GM18873 (cell line): Measurements from ENCODE around the gene TMC3.
"Not testable (repeated sequence)": the region's sequence is repeated elsewhere in the genome, so short reads cannot be mapped to it uniquely, and the experiment has no call there.

ENCODE experiments used
- ATAC-seq: cut with Tn5 transposase; IDR thresholded peaks from one replicate; pipeline ENCODE4 v1.9.1; 2021; ENCODE audit warnings: mild to moderate bottlenecking, moderate library complexity, moderate number of reproducible peaks; ENCODE audit not compliant: unreplicated experiment, low FRiP score

TMC3 gene

GRCh38 chr15:81348691-81349090, 25.3 kb downstream of the TMC3 start:
- not testable (repeated sequence) for ATAC-seq

GRCh38 chr15:81347910-81348309, 26.1 kb downstream of the TMC3 start:
- no peak for ATAC-seq

GRCh38 chr15:81346611-81347010, 27.4 kb downstream of the TMC3 start:
- ATAC-seq = no peak

- no peak for ATAC-seq
These were observed 30.6 kb downstream of the TMC3 start for GRCh38 chr15:81343371-81343770.

GRCh38 chr15:81341351-81341750, 32.7 kb downstream of the TMC3 start:
- ATAC-seq = no peak

- no peak for ATAC-seq
These were observed 34.2 kb downstream of the TMC3 start for GRCh38 chr15:81339851-81340250.

GRCh38 chr15:81339321-81339720, 34.7 kb downstream of the TMC3 start:
- no peak for ATAC-seq

- no peak for ATAC-seq
These were observed 35.6 kb downstream of the TMC3 start for GRCh38 chr15:81338170-81339007.

- no peak for ATAC-seq
These were observed 36.3 kb downstream of the TMC3 start for GRCh38 chr15:81337713-81338157.

- no peak for ATAC-seq
These were observed 36.8 kb downstream of the TMC3 start for GRCh38 chr15:81337241-81337640.

GRCh38 chr15:81336568-81336967, 37.4 kb downstream of the TMC3 start:
- no peak for ATAC-seq

- no peak for ATAC-seq
These were observed 38.4 kb downstream of the TMC3 start for GRCh38 chr15:81335631-81336030.

GRCh38 chr15:81334768-81335435, 39.1 kb downstream of the TMC3 start:
- ATAC-seq = no peak

- no peak for ATAC-seq
These were observed 40.6 kb downstream of the TMC3 start for GRCh38 chr15:81333363-81333762.

GRCh38 chr15:81332326-81332725, 41.7 kb downstream of the TMC3 start:
- ATAC-seq = no peak

- ATAC-seq = no peak
These were observed 42.4 kb downstream of the TMC3 start for GRCh38 chr15:81331600-81331999.

- ATAC-seq = not testable (repeated sequence)
These were observed 42.9 kb downstream of the TMC3 start for GRCh38 chr15:81331141-81331540.

GRCh38 chr15:81330366-81331090, 43.5 kb downstream of the TMC3 start:
- no peak for ATAC-seq

- ATAC-seq = no peak
These were observed 44.6 kb downstream of the TMC3 start for GRCh38 chr15:81329446-81329845.

GRCh38 chr15:81327516-81327915, 46.5 kb downstream of the TMC3 start:
- no peak for ATAC-seq
